GM18873 (cell line): ENCODE results near the gene P2RY8.
"Not testable (repeated sequence)": the region's sequence is repeated elsewhere in the genome, so short reads cannot be mapped to it uniquely, and the experiment has no call there.

ENCODE experiments used
- ATAC-seq: cut with Tn5 transposase; IDR thresholded peaks from one replicate; pipeline ENCODE4 v1.9.1; 2021; ENCODE audit warnings: mild to moderate bottlenecking, moderate library complexity, moderate number of reproducible peaks; ENCODE audit not compliant: unreplicated experiment, low FRiP score

P2RY8 gene

DNA sequence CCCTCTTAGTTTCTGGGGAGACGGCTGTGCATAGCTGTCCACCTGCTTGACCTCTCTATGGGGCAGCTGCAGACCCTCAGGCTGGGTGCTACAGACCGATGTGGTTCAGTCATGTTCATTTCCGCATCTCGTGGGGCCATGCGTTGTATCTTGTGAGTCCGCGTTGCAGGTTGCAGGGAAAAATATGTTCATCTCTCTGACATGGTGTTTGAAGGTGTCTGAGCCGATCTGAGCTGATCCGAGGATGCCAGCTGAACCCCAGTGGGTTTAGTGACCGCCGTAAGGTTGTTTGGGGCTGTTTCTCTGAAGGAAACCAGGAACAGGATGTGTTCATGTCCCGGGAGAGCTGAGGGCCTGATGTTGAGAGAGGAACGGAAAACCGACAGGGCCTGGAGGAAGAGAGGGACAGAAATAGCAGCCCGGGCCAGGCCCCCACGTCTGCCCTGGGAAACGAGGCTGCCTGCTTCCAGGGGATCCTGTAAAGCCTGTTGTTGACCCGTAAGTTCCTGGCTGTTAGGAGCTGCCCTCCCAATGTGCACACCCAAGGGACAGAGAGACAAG is 9.8 kb upstream of the P2RY8 start:
- no peak for ATAC-seq

DNA sequence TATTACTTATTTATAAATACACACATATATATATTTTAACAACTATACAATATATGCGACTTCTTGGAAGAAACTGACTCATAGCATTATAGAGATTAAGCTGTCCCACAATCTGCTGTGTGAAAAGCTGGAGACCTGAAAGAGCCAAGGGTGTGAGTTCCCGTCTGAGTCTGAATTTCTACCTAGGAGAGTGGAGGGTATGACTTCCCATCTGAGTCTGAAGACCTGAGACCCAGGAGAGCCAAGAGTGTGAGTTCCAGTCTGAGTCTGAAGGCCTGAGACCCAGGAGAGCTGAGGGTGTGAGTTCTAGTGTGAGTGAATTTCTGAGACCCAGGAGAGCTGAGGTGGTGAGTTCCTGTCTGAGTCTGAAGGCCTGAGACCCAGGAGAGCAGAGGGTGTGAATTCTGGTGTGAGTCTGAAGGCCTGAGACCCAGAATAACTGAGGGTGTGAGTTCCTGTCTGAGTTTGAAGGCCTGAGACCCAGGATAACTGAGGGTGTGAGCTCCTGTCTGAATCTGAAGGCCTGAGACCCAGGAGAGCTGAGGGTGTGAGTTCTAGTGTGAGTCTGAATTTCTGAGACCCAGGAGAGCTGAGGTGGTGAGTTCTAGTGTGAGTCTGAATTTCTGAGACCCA is 8.9 kb upstream of the P2RY8 start:
- no peak for ATAC-seq

DNA sequence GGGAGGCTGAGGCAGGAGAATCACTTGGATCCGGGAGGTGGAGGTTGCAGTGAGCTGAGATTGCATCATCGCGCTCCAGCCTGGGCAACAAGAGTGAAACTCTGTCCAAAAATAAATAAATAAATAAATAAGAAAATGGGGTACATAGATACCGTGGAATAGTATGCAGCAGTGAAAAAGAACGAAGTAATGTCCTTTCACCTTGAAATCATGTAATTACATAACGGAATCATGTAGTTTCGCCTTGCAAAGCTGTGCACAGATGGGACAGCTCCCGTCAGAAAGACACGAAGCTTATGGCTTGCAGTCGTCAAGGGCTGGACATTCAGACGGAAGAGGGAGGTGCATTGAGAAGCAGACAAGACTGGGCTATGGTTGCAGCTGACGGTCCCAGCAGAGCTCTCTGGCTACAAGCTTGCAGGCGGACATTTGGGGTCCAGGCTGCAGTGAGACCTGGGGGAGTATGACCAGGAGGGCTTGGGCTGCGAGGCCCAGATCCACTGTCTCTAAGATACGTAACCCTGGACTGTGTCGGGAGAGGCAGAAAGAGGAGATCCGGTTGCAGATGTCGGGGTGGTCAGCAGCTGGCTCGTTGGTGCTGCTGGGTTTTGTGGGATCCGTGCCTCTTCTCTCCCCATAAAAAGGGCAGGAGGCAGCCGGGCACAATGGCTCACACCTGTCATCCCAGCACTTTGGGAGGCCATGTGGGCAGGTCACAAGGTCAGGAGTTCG is 6.2 kb upstream of the P2RY8 start:
- ATAC-seq, result no peak

DNA sequence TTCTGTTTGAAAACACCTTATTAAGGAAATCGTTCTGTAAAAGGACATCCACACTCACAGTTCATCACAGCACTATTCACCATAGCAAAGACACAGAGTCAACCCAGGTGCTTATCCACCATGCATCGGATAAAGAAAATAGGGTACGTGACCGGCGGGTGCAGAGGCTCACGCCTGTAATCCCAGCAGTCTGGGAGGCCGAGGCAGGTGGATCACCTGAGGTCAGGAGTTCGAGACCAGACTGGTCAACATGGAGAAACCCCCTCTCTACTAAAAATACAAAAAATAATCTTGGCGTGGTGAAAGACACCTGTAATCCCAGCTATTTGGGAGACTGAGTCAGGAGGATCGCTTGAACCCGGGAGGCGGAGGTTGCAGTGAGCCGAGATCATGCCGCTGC is 2.2 kb upstream of the P2RY8 start:
- not testable (repeated sequence) for ATAC-seq

DNA sequence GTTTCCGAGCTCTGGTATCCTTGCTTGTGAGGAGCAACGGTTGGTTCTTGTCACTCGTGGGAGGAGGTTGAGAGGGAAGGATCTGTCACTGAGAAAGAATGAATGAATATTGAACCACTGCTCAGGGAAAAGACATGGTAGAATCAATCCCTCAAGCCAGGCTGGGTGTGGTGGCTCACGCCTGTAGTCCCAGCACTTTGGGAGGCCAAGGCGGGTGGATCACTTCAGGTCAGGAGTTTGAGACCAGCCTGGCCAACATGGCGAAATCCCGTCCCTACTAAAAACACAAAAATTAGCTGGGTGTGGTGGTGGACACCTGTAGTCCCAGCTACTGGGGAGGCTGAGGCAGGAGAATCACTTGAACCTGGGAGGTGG is 718 bp upstream of the P2RY8 start:
- not testable (repeated sequence) for ATAC-seq

DNA sequence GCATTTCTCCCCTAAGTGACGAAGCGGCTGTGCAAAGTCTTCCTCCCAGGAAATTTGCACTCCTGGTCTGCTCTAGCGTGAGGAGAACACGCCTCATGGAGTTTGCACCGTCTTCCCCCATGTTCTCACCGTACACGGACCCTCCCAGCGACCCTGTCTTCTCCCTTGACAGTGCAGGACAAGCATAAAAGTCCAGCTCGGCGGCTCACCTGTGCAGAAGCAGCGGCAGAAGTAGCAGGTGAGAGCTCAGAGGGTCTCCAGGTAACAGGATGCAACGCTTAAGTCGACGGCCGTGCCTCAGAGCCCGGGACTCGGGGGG is 314 bp downstream of the P2RY8 start:
- no peak for ATAC-seq

DNA sequence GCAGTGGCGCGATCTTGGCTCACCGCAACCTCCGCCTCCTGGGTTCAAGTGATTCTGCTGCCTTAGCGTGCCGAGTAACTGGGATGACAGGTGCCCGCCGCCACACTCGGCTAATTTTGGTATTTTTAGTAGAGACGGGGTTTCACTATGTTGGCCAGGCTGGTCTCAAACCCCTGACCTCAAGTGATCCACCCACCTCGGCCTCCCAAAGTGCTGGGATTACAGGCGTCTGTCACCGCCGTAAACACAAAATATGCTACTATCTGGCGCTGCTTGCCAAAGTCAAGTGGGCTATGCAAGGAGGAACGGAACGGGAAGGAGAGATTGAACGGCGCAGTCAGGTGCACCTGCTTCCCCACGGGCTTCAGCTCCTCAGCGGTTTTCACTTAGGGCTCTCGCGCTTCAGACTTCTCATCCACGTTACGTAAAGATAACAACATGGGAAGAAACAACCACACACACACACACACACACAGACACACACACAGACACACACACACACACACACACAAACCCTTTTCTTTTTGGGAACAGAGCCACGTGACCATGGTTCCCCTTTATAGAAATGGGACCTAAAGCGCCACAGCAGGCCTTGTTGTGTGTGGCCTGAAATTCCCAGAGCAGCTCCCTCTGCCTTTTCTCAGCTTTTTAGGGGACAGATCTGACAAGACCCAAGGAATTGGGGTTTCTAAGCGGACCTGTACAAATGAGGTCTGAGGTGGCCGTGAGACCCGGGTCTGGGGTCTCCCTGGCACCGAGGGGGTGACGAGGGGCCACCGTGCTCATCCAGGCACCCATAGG is 1.5 kb downstream of the P2RY8 start:
- ATAC-seq, result no peak

DNA sequence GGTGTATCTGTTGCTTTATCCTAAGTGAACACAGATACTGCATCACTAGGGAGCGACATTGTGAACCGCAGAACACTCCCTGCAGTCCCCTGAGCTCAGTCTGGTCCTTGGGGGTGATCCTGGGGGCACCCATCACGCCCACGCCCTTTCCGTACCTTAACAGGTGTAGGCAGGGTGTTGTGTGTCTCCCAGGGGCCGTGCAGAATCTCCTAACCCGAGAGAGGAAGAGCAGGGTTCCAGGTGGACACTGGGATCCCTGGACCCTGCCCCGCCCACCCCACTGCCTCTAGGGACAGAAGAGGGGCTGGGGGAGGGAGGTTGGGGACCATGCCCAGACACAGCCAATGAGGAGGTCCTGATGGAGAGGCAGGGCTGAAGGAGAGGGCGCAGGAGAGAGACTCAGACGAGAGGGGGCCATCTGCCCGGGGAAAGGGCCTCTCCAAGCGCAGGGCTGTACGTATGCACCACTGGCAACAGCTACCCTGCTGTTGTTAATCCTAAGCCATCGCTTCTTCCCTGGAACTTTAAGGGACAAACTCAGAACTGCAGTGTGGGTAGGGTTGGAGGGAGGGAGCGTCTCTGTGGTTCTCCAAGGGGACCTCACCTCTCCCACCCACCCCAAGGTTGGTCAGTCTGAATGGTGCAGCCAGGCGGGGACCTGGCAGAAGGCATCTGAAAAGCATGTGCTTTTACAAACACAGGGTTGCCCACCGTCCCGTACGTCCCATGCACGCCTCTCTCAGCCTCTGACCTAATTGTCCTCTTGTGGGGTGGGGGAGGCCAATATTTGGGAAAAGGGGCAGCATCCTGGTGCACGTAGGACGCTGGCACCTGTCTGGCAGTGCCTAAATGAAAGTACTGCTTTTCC is 2.5 kb downstream of the P2RY8 start:
- ATAC-seq, result no peak

DNA sequence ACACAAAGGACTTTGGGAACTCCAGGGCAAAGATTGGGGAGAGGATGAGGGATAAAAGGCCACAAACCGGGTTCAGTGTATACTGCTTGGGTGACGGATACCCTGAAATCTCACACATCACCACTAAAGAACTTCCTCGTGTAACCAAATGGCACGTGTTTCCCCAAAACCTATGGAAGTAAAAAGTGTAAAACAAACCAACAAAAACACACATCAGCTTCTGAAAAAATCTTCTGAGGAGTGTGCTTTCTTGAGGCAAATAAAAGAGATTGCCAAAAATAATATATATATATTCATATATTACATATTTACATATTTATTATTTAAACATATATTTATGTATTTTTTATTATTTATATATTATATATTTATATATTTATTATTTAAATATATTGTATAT is 3.9 kb downstream of the P2RY8 start:
- no peak for ATAC-seq

DNA sequence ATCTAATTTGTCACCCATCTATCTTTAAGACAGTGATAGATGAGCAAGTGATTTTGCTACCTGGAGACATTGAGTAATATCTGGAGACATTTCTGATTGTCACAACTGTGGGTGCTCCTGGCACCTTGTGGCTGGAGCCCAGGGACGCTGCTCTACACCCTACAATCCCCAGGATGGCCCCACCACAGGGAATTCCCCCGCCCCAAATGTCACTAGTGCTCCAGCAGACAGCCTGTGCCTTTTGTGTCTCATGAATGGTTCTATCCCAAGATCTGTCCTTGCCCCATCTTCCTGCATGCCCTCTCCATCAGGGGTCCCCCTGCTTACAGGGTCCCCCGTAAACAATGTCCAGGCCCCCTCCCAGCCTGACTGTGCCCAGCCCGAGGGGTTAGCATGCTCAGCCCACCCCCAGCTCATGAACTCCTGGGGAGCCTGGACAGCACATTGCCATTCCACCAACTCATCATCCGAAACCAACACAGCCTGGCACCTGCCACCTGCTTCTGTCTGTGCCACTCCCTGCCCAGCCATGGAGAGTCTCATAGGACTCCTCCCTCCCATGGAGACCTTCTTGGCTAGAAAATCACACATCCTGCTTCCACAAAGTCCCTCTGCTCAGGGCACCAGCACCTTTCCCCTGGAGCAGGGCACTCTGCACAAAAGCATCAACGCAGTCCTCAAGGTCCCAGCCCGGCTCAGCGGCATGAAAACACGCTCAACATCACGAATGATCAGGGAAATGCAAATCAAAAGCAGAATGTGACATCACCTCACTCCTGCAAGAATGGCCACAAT is 5.7 kb downstream of the P2RY8 start:
- ATAC-seq, result no peak

DNA sequence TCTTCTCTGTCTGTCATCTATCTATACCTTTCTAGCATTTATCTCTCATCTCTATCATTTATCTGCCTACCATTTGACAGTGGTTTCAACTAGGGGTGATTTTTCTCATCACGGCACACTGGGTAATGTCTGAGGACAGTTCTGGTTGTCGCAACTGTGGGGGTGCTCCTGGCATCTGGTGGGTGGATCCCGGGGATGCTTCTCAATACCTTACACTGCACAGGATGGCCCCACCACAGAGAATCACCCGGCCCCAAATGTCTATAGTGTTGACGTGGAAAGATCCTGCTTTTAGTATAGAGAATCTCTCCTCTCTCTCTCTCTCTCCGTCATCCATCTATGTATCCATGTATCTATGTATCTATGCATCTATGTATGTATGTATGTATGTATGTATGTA is 7.2 kb downstream of the P2RY8 start:
- no peak for ATAC-seq

DNA sequence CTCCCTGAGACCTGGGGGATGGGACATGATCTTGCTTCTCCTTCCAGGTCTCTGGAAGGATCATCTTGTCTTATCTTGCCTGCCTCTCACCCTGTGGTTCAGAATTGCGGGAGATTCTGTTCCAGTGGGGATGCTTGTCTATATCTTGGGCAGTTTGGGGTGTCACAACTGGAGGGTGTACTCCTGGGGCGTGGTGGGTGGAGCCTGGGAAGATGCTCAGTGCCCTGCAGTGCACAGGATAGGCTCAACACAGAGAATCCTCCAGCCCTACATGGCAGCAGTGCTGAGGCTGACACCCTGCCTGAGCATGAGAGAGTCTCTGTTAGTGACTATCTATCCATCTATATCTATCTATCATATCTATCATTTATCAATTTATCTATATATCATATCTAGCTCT is 7.7 kb downstream of the P2RY8 start:
- ATAC-seq, result no peak

DNA sequence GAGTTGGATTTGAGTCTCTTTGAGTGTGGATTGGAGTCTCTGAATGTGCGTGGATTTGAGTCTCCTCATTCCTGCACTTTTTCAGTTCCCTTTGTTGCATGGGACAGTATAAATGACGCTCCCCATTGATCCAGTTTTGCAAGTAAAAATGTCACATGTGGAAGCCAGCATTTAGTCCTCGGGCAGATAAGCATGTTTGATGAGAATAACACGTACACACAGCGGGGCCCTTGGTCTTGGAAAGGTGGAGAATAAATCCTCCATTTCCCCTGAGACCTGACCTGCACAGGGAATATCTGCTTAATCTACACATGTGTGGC is 8.1 kb downstream of the P2RY8 start:
- ATAC-seq, result no peak

DNA sequence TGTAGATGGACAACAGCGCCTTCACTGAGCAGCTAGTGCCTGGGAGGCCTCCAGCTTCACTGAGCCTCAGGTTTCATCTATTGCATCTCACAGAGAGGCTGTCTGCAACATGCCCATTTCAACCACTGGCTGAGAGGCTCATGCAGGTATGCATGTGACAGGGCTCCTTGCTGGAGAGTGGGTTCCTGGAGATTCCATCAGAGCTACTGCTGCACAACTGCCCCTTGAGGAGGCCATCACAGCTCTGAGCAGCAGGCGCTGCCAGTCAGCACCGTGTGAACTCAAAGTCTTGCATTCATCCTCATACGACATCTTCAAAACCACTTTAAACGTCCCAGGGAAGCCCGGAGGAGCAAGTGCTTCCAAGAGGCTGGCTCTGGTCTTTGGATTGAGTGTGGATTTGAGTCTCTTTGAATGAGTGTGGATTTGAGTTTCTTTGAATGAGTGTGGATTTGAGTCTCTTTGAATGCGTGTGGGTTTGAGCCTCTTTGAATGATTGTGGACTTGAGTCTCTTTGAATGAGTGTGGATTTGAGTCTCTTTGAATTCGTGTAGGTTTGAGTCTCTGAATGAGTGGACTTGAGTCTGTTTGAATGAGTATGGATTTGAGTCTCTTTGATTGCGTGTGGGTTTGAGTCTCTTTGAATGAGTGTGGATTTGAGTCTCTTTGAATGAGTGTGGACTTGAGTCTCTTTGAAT is 8.7 kb downstream of the P2RY8 start:
- ATAC-seq, result no peak

DNA sequence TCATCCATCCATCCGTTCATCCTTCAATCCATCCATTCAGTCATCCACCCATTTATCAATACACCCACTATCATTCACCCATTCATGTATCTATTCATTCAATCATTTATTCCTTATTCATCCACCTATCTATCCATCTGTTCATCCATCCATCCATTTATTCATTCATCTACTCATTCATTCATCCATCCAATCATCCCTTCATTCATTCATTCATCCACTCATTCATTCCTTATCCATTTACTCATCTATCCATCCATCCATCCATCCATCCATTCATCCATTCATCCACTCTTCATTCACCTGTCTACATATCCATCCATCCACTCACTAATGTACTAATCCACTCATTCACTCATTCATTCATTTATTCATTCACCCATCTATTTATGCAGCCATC is 9.5 kb downstream of the P2RY8 start:
- no peak for ATAC-seq

DNA sequence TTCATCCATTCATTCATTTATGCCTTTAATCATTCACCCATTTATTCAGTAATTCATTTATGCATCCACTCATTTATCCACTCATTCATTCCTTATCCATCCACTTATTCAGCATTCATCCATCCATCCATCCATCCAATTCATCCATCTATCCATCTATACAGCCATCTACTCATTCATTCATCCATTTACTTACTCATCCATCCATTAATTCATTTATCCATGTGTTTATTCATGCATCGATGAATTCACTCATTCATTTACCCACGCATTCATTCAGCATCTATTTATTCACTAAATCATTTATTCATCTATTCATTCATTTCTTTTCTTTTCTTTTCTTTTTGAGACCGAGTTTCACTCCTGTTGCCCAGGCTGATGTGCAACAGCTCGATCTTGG is 10.4 kb downstream of the P2RY8 start:
- ATAC-seq, result no peak

DNA sequence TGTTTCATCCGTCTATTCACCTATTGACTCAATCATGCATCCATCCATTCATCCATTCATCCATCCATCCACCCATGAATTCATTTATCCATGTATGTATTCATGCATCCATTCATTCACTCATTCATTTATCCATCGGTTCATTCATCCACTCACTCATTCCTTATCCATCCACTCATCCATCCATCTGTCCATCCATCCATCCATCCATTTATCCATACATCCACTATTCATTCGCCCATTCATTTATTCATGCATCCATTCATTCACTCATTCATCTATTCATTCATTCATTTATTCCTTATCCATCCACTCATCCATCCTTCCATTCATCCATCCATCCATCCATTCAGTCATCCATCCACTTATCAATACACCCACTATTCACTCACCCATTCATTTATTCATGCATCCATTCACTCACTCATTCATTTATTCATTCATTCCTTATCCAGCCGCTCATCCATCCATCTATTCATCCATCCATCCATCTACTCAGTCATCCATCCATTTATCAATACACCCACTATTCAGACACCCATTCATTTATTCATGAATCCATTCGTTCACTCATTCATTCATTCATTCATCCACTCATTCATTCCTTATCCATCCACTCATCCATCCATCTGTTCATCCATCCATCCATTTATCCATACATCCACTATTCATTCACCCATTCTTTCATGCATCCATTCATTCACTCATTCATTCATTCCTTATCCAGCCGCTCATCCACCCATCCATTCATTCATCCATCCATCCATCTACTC is 11.2 kb downstream of the P2RY8 start:
- no peak for ATAC-seq

DNA sequence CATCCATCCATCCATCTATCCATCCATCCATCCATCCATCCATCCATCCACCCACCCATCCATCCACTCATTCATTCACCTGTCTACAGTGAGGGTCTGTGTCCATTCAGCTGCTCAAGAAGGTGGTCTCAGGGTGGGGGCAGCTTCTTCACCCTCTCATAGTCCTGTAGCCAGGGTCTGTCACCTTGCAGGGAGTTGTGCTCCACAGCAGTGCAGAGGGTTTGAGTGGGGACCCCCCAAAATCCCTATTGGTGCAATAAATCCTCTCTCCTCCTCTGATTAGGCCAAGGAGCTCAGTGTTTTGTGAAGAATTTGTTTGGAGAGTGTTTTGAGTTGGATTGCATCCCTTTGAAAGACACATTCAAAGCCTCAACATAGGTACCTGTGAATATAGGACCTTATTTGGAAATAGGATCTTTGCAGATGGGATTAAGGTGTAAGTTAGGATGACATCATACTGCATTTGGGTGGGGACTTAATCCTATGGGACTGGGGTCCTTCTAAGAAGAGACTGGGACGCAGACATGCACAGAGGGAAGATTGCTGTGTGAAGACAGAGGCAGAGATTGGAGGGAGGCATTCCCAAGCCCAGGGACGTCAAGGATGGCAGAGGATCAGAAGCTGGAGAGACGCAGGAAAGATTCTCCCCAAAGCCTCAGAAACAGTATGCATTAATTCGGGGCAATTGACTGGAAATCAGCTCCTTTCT is 12.0 kb downstream of the P2RY8 start:
- no peak for ATAC-seq
